GM19099 (cell line): ENCODE results near the gene MAN1A2.

Experiments
- POLR2A ChIP-seq: IDR thresholded peaks from 3 replicates; pipeline ENCODE4 v1.6.1; 2011; ENCODE audit warnings: low read depth; ENCODE audit not compliant: insufficient read length; ENCODE audit errors: extremely low read depth

Gene MAN1A2

GRCh38 chr1:117347907-117348306, 19.3 kb upstream of the MAN1A2 start:
- no peak for TF ChIP-seq POLR2A

- no peak for TF ChIP-seq POLR2A
Measured at GRCh38 chr1:117359561-117360289, 7.5 kb upstream of the MAN1A2 start.

- TF ChIP-seq POLR2A: no peak
Measured at GRCh38 chr1:117362986-117363385, 4.3 kb upstream of the MAN1A2 start.

GRCh38 chr1:117363571-117364048, 3.6 kb upstream of the MAN1A2 start:
- no peak for TF ChIP-seq POLR2A

GRCh38 chr1:117364240-117364639, 3.0 kb upstream of the MAN1A2 start:
- TF ChIP-seq POLR2A: no peak

- no peak for TF ChIP-seq POLR2A
Measured at GRCh38 chr1:117365350-117366176, 1.7 kb upstream of the MAN1A2 start.

- peak; percentile 64 for TF ChIP-seq POLR2A
Measured at GRCh38 chr1:117366177-117367045, 838 bp upstream of the MAN1A2 start.

GRCh38 chr1:117368116-117369108, 1.2 kb downstream of the MAN1A2 start:
- no peak for TF ChIP-seq POLR2A

- TF ChIP-seq POLR2A: no peak
Measured at GRCh38 chr1:117370071-117370470, 2.8 kb downstream of the MAN1A2 start.

- no peak for TF ChIP-seq POLR2A
Measured at GRCh38 chr1:117370509-117370908, 3.3 kb downstream of the MAN1A2 start.

GRCh38 chr1:117371441-117372151, 4.3 kb downstream of the MAN1A2 start:
- TF ChIP-seq POLR2A: no peak

GRCh38 chr1:117372863-117373412, 5.7 kb downstream of the MAN1A2 start:
- no peak for TF ChIP-seq POLR2A

GRCh38 chr1:117373932-117374331, 6.7 kb downstream of the MAN1A2 start:
- no peak for TF ChIP-seq POLR2A
